GM12892 (cell line): ENCODE data around the gene EPB41L2.

Source experiments
- POLR2A ChIP-seq: IDR thresholded peaks from 2 replicates; pipeline ENCODE4 v1.6.1; 2011; ENCODE audit warnings: low read depth, low read length, control low read depth
- POLR2AphosphoS5 ChIP-seq: IDR thresholded peaks from 2 replicates; pipeline ENCODE4 v1.6.1; 2011; ENCODE audit warnings: low read depth, low read length, control low read depth

DNA sequence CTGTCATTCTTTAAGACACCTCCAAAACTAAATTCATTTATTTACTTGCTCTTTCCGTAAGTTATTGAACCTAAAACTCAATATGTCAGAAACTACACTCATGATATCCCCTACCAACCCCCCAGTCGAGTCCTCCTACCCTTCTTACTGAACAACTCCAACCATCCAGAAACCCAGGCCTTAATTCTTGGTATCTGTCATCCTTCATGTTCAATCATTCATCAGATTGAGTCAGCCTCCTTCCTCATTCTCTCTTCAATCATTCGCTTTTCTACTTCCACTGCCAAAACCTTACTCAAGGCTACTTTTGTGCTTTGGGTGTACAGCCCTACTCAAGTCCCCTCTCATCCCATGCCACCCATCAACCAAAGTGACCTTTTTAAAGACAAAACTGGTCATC is 140.1 kb downstream of the EPB41L2 start:
- no peak for TF ChIP-seq POLR2A
- no peak for TF ChIP-seq POLR2AphosphoS5
